Measurements from ENCODE around the gene DUSP16.

Gene DUSP16

GRCh38 chr12:12470751-12471306 lies 91.8 kb downstream of the DUSP16 start:
- no peak for DNase-seq (ENCODE audit: low spot score)

- no peak for DNase-seq (ENCODE audit: low spot score)
Measured at GRCh38 chr12:12469386-12469785, 93.3 kb downstream of the DUSP16 start.

GRCh38 chr12:12468575-12468974 lies 94.1 kb downstream of the DUSP16 start:
- no peak for DNase-seq (ENCODE audit: low spot score)

- DNase-seq (ENCODE audit: low spot score): no peak
Measured at GRCh38 chr12:12467688-12468261, 94.9 kb downstream of the DUSP16 start.

- DNase-seq (ENCODE audit: low spot score): no peak
Measured at GRCh38 chr12:12467264-12467663, 95.4 kb downstream of the DUSP16 start.

GRCh38 chr12:12466157-12466556 lies 96.5 kb downstream of the DUSP16 start:
- DNase-seq (ENCODE audit: low spot score): no peak

- DNase-seq (ENCODE audit: low spot score): no peak
Measured at GRCh38 chr12:12465522-12465921, 97.1 kb downstream of the DUSP16 start.

GRCh38 chr12:12461923-12462315 lies 100.7 kb downstream of the DUSP16 start:
- DNase-seq (ENCODE audit: low spot score): no peak

- DNase-seq (ENCODE audit: low spot score): no peak
Measured at GRCh38 chr12:12460935-12461922, 101.4 kb downstream of the DUSP16 start.

GRCh38 chr12:12456637-12457036 lies 106.0 kb downstream of the DUSP16 start:
- DNase-seq (ENCODE audit: low spot score): no peak

GRCh38 chr12:12454315-12454714 lies 108.3 kb downstream of the DUSP16 start:
- no peak for DNase-seq (ENCODE audit: low spot score)

- no peak for DNase-seq (ENCODE audit: low spot score)
Measured at GRCh38 chr12:12453635-12454034, 109.0 kb downstream of the DUSP16 start.

- no peak for DNase-seq (ENCODE audit: low spot score)
Measured at GRCh38 chr12:12452326-12452902, 110.2 kb downstream of the DUSP16 start.

GRCh38 chr12:12451098-12451497 lies 111.6 kb downstream of the DUSP16 start:
- DNase-seq (ENCODE audit: low spot score): no peak

- no peak for DNase-seq (ENCODE audit: low spot score)
Measured at GRCh38 chr12:12450043-12450471, 112.6 kb downstream of the DUSP16 start.

- no peak for DNase-seq (ENCODE audit: low spot score)
Measured at GRCh38 chr12:12449533-12450025, 113.1 kb downstream of the DUSP16 start.

GRCh38 chr12:12447837-12448236 lies 114.8 kb downstream of the DUSP16 start:
- no peak for DNase-seq (ENCODE audit: low spot score)

- no peak for DNase-seq (ENCODE audit: low spot score)
Measured at GRCh38 chr12:12447236-12447635, 115.4 kb downstream of the DUSP16 start.

- DNase-seq (ENCODE audit: low spot score): no peak
Measured at GRCh38 chr12:12446786-12447185, 115.9 kb downstream of the DUSP16 start.

GRCh38 chr12:12445882-12446181 lies 116.8 kb downstream of the DUSP16 start:
- no peak for DNase-seq (ENCODE audit: low spot score)

- no peak for DNase-seq (ENCODE audit: low spot score)
Measured at GRCh38 chr12:12445165-12445881, 117.3 kb downstream of the DUSP16 start.

GRCh38 chr12:12443431-12443878 lies 119.2 kb downstream of the DUSP16 start:
- DNase-seq (ENCODE audit: low spot score): no peak

Data from AG20443 (cell line).